ENCODE data around the gene ASB18.

GRCh38 chr2:236238751-236239150, 25.5 kb downstream of the ASB18 start:
- TF ChIP-seq CTCF (conservative IDR thresholded peaks at IDR 0.05): no peak
- no peak for TF ChIP-seq EZH2 (IDR thresholded peaks at IDR 0.05; ENCODE audit: low read depth)
